Hepatocyte (in vitro differentiated cells): ENCODE measurements around the gene ATP13A2. TPM values are rescaled to one million over a fixed set of nuclear protein-coding genes. Genes with fewer than 3 reads are reported as not detected.

Experiments
- DNase-seq: peaks from one replicate; pipeline ENCODE4 v3.0.0-alpha.2; 2016; ENCODE audit warnings: low spot score
- H2AFZ ChIP-seq: fragments of 200-600 bp; sonication (generic); 2 replicates; pipeline ENCODE4 v1.6.0; 2016; ENCODE audit warnings: antibody characterized with exemption, mild to moderate bottlenecking
- H3K27ac ChIP-seq: fragments of 200-600 bp; sonication (generic); 2 replicates; pipeline ENCODE4 v1.5.1; 2016; ENCODE audit warnings: mild to moderate bottlenecking
- H3K27me3 ChIP-seq: fragments of 200-600 bp; sonication (generic); 2 replicates; pipeline ENCODE4 v1.6.1; 2016
- H3K36me3 ChIP-seq: fragments of 200-600 bp; sonication (generic); replicated peaks from 2 replicates; pipeline ENCODE4 v1.5.1; 2016; ENCODE audit warnings: low read depth; ENCODE audit not compliant: insufficient read depth
- H3K4me1 ChIP-seq: fragments of 200-600 bp; sonication (generic); 2 replicates; pipeline ENCODE4 v1.5.1; 2016; ENCODE audit warnings: mild to moderate bottlenecking, moderate library complexity; ENCODE audit not compliant: insufficient read depth
- H3K4me2 ChIP-seq: fragments of 200-600 bp; sonication (generic); 2 replicates; pipeline ENCODE4 v1.6.0; 2016
- H3K4me3 ChIP-seq: fragments of 200-600 bp; sonication (generic); 2 replicates; pipeline ENCODE4 v1.5.1; 2016; ENCODE audit warnings: mild to moderate bottlenecking
- H3K79me2 ChIP-seq: fragments of 200-600 bp; sonication (generic); 2 replicates; pipeline ENCODE4 v1.6.0; 2017; ENCODE audit warnings: mild to moderate bottlenecking
- H3K9me2 ChIP-seq: fragments of 200-600 bp; sonication (generic); replicated peaks from 2 replicates; pipeline ENCODE4 v1.6.0; 2017; ENCODE audit warnings: mild to moderate bottlenecking; ENCODE audit not compliant: insufficient read depth
- H3K9me3 ChIP-seq: fragments of 200-600 bp; sonication (generic); 2 replicates; pipeline ENCODE4 v1.5.1; 2016; ENCODE audit warnings: low read depth, mild to moderate bottlenecking
- H4K20me1 ChIP-seq: fragments of 200-600 bp; sonication (generic); 2 replicates; pipeline ENCODE4 v1.6.0; 2016; ENCODE audit warnings: mild to moderate bottlenecking; ENCODE audit not compliant: insufficient read depth, poor library complexity, severe bottlenecking
- EZH2 ChIP-seq: fragments of 200-600 bp; sonication (generic); IDR thresholded peaks from 2 replicates; pipeline ENCODE4 v1.6.1; 2016; ENCODE audit warnings: antibody characterized with exemption, mild to moderate bottlenecking, borderline replicate concordance
- EZH2phosphoT487 ChIP-seq: fragments of 200-600 bp; sonication (generic); IDR thresholded peaks from one replicate; pipeline ENCODE4 v1.6.1; 2018; ENCODE audit warnings: antibody characterized with exemption, mild to moderate bottlenecking, low read depth, moderate library complexity; ENCODE audit not compliant: unreplicated experiment, severe bottlenecking
- WGBS: methylation state at CpG from one replicate; pipeline ENCODE4 v1.1.6; 2016; ENCODE audit warnings: low lambda C conversion rate; ENCODE audit errors: missing lambda C conversion rate; 5-methylcytosine and 5-hydroxymethylcytosine counted together
- polyA plus RNA-seq: library from polyadenylated mRNA; unstranded; fragments of >200 nt; fragmentation: Nextera tagmentation; extraction: Ambion mirVana; gene quantifications from 2 replicates; pipeline ENCODE4 v1.2.1, GENCODE V29; 2016
- total RNA-seq: library from RNA; depleted of rRNA; stranded (reverse); fragments of >200 nt; gene quantifications from 2 replicates; pipeline ENCODE4 v1.2.3, GENCODE V29; 2014
- TF ChIP-seq, protein P1 (sequence below): fragments of 200-600 bp; sonication (generic); IDR thresholded peaks from 2 replicates; pipeline ENCODE4 v1.5.1; 2016; ENCODE audit warnings: antibody characterized with exemption, mild to moderate bottlenecking; ENCODE audit not compliant: poor library complexity

Gene ATP13A2
- total and polyA plus RNA-seq, 2 experiments from 2014 or later = 30.0 to 52.3 TPM

DNA sequence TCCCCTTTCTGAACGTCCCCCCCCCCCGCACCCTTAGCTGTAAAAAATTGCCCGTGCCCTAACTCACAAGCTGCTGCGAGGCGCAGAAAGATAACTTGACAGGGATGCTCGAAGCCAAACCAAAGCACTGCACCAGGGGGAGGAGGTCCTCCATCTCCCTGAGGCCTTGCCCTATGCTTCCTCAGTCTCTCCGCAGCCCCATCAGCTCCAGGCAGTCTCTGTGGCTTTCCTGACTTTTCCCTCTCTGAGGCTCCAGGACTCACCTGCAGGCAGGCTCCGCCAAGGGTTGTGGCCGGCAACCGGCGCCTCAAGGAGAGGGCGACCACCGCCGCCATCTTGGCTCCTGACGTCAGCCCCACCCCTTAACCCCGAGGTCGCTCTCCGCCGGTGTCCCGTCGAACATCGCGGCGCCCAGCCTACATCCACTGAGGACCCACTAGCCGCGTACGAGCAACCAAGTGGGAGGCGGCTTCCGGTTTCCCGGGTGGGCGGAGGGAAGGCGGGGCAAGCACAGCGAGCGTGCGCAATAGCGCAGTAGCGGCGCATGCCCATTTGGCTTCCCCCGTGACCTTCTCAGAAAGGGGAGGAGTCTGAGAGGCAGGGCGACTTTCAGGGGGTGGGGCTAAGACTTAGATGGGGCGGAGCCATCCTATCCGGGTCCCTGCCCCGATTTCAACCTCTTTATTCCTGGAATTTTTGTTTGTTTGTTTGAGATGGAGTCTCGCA is 42.1 kb upstream of the ATP13A2 start, which contains the start of gene SDHB:
Gene SDHB (minus strand): TSS at position 348 of the 726 bp plus-strand sequence. CDS start 13 bp downstream, at position 335.
- TF ChIP-seq EZH2 (no peak), EZH2phosphoT487 (no peak)
- TF ChIP-seq, protein P1, sequence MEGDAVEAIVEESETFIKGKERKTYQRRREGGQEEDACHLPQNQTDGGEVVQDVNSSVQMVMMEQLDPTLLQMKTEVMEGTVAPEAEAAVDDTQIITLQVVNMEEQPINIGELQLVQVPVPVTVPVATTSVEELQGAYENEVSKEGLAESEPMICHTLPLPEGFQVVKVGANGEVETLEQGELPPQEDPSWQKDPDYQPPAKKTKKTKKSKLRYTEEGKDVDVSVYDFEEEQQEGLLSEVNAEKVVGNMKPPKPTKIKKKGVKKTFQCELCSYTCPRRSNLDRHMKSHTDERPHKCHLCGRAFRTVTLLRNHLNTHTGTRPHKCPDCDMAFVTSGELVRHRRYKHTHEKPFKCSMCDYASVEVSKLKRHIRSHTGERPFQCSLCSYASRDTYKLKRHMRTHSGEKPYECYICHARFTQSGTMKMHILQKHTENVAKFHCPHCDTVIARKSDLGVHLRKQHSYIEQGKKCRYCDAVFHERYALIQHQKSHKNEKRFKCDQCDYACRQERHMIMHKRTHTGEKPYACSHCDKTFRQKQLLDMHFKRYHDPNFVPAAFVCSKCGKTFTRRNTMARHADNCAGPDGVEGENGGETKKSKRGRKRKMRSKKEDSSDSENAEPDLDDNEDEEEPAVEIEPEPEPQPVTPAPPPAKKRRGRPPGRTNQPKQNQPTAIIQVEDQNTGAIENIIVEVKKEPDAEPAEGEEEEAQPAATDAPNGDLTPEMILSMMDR = no peak
- H3K36me3 ChIP-seq = no peaks in the 10 kb centered on the region
- H4K20me1 ChIP-seq = no peaks in the 10 kb centered on the region
- peaks cover 9% of the 10 kb centered on the region for H3K4me1 ChIP-seq
- peak within 1 kb of the TSS; percentile 89 for H3K4me2 ChIP-seq
- H3K27me3 ChIP-seq = no peaks in the 10 kb centered on the region
- whole genome bisulfite sequencing = under 1% methylated on average over 44 of the region's 44 CpGs
- H3K4me3 ChIP-seq = peak within 1 kb of the TSS; percentile 68
- H3K9me2 ChIP-seq = no peaks in the 10 kb centered on the region
- H3K79me2 ChIP-seq = peaks cover 46% of the 10 kb centered on the region
- no peaks in the 10 kb centered on the region for H3K9me3 ChIP-seq
- peak within 1 kb of the TSS; percentile 58 for H2AFZ ChIP-seq
- peak within 1 kb of the TSS; percentile 83 for H3K27ac ChIP-seq
- peak; percentile 99 for DNase-seq

DNA sequence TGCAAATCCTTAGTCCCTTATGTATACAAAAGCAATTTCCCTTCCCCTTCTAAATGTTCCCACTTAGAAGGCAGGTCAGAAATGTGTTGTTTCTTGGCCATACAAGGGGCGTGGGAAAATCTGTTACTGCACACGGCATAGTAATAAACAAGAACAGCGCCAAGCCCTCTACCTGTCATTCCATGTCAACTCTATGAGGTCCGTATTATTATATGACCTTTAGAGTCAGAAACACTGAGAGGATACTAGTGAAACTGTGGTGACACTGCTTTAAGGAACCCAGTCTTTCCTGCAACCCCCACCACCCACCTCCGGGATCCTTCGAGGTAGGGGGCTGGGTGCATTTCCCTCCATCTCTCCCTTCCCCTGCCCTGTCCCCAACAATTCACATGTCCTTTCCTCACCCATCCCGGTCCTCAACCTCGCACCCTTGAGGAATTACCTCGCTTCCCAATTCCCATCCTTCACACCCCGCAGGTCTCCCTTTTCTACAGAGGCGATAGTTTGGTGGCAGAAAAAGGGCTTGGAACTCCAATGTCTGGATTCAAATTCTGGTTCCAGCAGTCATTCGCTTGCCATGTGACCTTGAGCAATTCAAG is 41.5 kb upstream of the ATP13A2 start:
- no peaks in the 10 kb centered on the region for H3K9me3 ChIP-seq
- H3K4me1 ChIP-seq = peaks cover 9% of the 10 kb centered on the region
- peaks cover 53% of the 10 kb centered on the region for H3K79me2 ChIP-seq
- TF ChIP-seq EZH2 (no peak), EZH2phosphoT487 (no peak)
- TF ChIP-seq, protein P1 = no peak
- no peaks in the 10 kb centered on the region for H3K27me3 ChIP-seq
- peak; percentile 33 for DNase-seq
- H2AFZ ChIP-seq = peak overlapping the region; percentile 41
- H3K27ac ChIP-seq = peak overlapping the region; percentile 83
- WGBS = 9% methylated on average over 12 of the region's 12 CpGs
- no peaks in the 10 kb centered on the region for H3K36me3 ChIP-seq
- H4K20me1 ChIP-seq = no peaks in the 10 kb centered on the region
- peak overlapping the region; percentile 89 for H3K4me2 ChIP-seq
- H3K4me3 ChIP-seq = peak overlapping the region; percentile 68
- no peaks in the 10 kb centered on the region for H3K9me2 ChIP-seq

DNA sequence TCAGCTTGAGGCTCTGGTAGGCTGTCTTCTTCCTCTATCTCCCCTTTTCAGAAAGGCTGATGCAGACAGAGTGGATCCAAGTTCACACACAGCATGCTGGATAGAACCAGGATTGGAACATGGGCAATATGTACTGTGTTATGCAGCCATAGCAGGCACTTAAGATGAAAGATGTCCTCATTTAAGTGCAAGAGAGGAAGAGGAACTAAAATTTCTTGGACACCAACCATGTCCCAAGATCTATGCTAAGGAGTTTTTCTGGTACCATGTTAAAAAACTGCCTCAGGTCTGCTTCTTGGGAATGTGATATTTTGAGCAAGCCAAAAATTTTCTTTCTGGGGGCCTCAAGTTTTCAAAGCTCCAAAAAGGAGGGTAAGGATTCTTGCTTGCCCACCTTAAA is 40.9 kb upstream of the ATP13A2 start:
- Histone ChIP-seq H3K27me3 (no peaks in the 10 kb centered on the region), H3K79me2 (peaks cover 58% of the 10 kb centered on the region), H3K27ac (peak overlapping the region; percentile 83), H3K4me1 (peaks cover 9% of the 10 kb centered on the region), H3K9me2 (no peaks in the 10 kb centered on the region), H4K20me1 (no peaks in the 10 kb centered on the region), H3K4me3 (peak overlapping the region; percentile 68), H2AFZ (no peak overlapping the region), H3K4me2 (peak overlapping the region; percentile 89), H3K9me3 (no peaks in the 10 kb centered on the region), H3K36me3 (no peaks in the 10 kb centered on the region)
- TF ChIP-seq, protein P1 = no peak
- TF ChIP-seq EZH2phosphoT487 (no peak), EZH2 (no peak)
- DNase-seq = no peak
